Skeletal muscle cell (primary cell): ENCODE data around the gene FAM9C.
"Not testable (repeated sequence)": the region's sequence is repeated elsewhere in the genome, so short reads cannot be mapped to it uniquely, and the experiment has no call there.

ENCODE experiments used
- DNase-seq: peaks from one replicate; pipeline ENCODE4 v3.0.0-alpha.2; 2010; ENCODE audit warnings: low read depth
- H3K4me3 ChIP-seq: 2 replicates; pipeline ENCODE4 v1.5.1; 2011; ENCODE audit warnings: low read depth, mild to moderate bottlenecking, control low read depth, low read length, moderate library complexity

The FAM9C gene

DNA sequence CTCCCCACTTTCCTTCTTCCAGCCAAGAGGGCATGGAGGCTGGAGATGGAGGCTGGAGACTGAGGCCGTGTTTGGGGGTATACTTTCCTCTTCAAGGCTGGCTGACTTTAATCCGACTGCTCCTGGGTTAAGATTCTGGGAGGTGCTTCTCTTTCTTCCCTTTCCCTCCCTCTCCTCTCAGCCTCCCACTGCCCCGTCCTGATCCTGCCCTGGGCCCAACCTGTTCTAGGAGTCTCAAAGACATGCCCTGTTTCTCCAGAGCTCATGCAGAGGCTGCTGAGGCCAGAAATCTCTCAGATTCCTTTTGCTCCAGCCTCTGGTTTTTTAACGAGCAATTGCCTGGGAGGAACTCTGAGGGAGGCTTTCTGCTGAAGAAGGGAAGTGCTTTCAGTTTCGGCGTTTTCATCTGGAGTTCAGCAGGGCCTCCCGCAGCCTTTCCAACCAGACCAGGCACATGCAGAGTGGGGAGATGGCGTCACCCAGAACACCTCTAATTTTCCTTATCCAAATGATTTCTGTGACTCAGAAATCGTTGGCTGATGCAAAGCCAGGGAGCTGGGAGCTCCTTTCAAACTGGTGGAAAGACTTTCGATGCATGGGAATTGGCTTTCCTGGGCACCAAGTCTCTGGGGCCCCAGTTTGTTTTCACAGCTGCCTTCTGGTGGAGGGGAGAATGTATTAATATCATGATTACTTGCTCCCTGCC is 34.5 kb upstream of the FAM9C start:
- DNase-seq: peak; percentile 78
- H3K4me3 ChIP-seq: peak overlapping the region; percentile 3

DNA sequence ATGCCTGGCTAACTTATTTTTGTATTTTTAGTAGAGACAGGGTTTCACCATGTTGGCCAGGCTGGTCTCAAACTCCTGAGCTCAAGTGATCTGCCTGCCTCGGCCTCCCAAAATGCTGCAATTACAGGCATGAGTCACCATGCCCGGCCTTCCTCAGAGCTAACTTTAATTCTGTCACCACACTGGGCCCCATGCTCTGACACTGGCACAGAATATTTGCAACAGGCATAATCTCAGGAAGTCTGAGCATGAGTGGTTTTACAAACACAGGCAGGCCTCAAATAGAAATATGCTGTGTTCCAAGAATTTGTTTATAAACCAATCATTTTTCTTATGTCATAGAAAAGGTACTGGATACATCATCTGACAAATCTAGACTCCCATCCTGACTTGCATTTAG is 32.7 kb upstream of the FAM9C start:
- no peak for DNase-seq
- no peak overlapping the region for H3K4me3 ChIP-seq

DNA sequence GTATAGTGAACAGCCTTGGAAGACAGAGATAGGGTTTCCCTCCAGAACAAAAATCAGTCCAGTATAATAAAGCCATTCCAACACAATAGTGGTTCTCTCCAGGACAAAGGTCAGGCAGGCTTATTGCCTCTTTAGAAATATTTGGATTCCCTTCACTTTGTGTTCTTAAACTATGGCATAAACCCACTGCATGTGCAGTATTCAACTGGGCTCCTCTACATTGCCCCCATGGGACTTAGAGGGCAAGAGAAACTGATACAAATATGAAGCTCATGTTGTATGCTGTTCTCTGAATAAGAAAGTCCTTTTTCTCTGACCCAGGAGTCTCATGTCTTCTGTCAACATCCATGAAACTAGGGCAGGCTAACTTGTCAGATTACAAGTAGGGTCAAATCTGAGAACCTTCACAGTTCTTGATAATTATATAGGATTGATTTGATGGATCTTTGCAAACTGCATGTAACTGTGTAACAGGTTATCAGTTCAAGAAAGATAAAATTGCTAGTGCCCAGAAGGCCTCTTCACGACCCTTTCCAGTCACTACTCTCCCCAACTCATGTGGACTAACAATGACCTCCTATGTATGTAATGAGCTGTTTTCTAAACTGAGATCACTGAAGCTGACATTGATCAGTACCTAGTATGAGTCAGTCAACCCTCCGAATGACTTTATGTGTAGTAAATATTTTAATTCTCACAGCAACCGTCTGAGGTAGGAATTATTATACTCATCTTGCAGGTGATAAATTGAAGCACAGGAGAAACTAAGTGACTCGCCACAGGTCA is 31.9 kb upstream of the FAM9C start:
- no peak overlapping the region for H3K4me3 ChIP-seq
- DNase-seq: no peak

- no peak overlapping the region for H3K4me3 ChIP-seq
- DNase-seq: no peak
Observed at GRCh38 chrX:13074297-13075262, 30.2 kb upstream of the FAM9C start.

- DNase-seq: no peak
- H3K4me3 ChIP-seq: no peak overlapping the region
Observed at GRCh38 chrX:13069771-13070416, 25.5 kb upstream of the FAM9C start.

DNA sequence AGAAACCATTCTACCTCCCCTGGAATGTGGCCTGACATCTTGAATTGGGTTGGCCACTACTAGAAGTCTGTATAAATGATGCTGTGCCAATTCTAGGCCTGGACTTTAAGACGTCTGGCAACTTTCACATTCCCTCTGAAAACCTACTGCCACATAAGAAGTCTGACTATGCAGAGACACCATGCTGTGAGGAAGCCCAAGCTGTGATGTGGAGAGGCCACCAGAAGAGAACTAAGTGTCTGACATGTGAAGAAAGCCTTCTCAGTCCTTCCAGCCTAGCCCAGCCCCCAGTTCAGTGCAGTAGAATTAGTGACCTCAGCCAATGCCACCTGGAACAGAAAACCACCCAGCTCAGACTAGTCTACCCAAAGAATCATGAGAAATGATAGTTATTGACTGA is 24.2 kb upstream of the FAM9C start:
- DNase-seq: no peak
- no peak overlapping the region for H3K4me3 ChIP-seq

DNA sequence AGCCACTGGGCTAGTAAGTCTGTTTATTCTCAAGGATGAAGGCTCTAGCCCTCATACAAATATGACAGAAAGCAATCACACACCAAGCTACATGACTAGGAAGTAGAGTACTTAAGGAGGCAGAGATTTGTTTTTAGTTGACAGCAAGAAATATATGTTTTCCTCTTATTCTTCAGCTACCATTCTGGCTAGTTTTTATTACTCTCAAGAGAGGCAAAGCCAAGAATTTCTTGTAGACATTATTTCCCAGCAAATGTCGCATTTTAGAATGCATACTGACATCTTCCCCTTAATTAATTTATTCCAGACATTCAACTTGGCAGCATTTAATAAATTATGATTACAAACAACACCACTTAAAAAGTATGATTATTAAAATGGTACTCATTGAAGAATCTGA is 23.4 kb upstream of the FAM9C start:
- H3K4me3 ChIP-seq: no peak overlapping the region
- no peak for DNase-seq

DNA sequence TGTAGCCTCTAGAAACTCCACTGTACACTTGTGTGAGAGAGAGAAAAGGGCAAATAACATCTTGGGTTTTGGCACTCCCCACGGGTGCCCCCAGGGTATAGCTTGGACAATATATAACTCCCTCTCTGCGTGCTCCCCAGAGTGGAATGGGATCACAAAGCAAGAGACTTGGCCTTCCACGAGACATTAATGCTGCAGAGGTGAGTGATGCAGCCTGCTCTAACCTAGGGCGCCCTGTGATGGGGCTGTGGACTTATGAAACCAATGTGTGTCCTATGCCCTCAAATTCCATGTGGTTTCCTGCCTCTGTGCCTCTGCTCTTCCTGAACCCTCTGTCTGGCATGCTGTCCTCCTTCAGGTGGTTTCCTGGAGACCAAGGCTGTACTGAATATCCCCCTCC is 22.0 kb upstream of the FAM9C start:
- DNase-seq: no peak

DNA sequence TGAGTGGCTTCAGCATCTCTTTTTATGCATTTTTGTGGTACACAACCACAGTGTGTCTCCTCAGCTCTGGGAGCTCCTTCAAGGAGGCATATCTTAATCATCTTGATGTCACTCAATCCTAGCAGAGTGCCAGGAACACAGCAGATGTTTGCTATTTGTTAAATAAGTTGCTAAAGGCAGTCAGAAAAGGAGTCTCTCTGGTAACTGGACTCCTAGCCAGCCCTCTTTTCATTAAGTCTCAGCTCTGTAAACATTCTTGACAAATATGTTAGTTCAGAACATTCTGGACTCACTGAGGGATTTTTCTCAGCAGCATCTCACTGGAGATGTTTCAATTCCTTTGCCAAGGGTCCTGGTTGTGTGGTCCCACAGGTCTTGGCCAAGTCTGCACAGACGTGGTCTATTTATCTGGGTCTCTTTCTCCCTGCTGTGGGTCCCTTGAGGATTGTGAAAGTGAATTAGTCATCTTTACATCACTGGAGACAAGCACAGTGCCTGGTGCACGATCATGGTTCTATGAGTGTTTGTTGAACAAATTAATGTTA is 20.3 kb upstream of the FAM9C start:
- DNase-seq: peak; percentile 87

More for the DNA sequence above, 22.0 kb upstream of the FAM9C start:
- no peak overlapping the region for H3K4me3 ChIP-seq

DNA sequence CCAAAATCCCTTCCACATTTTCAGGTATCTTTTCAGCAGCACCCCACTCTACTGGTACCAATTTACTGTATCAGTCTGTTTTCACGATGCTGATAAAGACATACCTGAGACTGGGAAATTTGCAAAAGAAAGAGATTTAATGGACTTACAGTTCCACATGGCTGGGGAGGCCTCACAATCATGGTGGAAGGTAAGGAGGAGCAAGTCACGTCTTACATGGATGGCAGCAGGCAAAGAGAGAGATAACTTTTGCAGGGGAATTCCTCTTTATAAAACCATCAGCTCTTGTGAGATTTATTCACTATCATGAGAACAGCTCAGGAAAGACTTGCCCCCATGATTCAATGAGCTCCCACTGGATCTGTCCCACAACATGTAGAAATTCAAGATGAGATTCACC is 18.7 kb upstream of the FAM9C start:
- not testable (repeated sequence) for H3K4me3 ChIP-seq, DNase-seq

More for the DNA sequence above, 20.3 kb upstream of the FAM9C start:
- H3K4me3 ChIP-seq: no peak overlapping the region

- H3K4me3 ChIP-seq, DNase-seq: not testable (repeated sequence)
Observed at GRCh38 chrX:13062331-13062730, 17.9 kb upstream of the FAM9C start.

- H3K4me3 ChIP-seq, DNase-seq: not testable (repeated sequence)
Observed at GRCh38 chrX:13061215-13061708, 16.8 kb upstream of the FAM9C start.

DNA sequence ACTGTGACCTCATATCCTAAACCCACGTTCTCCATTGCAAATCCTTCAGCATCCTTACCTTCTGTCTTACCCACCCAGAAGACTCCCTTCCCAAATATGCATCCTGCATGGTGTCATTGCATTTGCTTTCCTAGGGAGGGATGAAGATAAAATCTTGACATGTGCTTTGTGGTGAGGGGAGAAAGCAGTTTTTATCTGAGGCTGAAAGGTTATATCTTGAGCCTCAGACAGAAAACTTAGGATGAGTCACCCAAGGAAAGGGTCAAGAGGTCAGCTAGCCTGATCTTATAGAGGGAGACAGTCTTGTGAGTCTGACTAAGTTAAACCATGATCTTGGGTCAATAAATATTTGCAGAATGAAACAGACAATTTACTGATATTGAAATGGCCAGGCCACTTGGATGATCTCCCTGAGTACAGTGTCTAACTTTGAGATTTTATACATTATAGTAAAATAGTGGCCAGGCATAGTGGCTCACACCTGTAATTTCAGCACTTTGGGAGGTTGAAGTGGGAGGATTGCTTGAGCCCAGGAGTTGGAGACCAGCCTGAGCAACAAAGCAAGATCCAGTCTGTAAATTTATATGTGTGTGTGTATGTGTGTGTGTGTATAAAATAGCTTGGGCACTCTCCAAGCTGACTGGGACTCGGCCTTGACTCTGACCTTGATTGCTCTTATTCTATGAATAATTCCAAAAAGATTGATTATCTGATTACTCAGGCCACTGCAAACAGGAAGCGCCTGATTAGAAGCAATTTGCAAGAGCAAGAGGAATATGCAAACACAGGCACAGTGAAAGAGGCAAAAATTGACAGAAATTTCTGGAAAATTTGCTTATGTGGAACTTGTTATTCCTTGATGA is 15.4 kb upstream of the FAM9C start:
- no peak for DNase-seq
- H3K4me3 ChIP-seq: no peak overlapping the region

- H3K4me3 ChIP-seq: no peak overlapping the region
- DNase-seq: no peak
Observed at GRCh38 chrX:13055486-13055885, 11.1 kb upstream of the FAM9C start.

GRCh38 chrX:13053171-13053570 is 8.8 kb upstream of the FAM9C start:
- no peak for DNase-seq
- H3K4me3 ChIP-seq: no peak overlapping the region

DNA sequence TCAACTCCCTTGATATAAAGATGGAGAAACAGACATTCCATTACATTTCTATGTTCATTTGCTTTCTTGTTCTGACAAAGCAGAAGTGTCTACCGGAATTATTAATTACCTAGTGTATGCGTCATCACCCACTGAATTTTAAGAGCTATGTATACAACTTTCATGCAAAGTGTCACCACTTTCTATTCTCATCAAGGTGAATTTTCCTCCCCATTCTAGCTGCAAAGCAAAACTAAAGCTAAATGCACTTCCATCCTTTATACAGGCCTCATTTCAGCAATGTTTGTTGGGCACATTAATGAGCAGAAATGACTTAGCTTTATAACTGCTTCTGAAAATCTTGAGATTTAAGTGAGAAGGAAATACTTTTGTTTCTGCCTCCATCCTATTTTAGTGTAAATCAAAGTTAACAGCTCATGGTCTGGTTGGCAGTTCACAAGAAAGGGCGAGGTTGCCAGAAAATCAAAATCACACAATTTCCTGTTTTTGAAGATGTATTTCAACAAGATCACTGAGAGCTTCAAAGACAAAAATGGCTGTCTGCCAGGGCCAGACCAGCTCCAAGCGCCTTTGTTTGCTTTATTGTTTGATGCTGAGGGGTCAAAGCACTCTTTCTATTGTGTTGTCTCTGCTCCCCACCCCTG is 7.2 kb upstream of the FAM9C start:
- H3K4me3 ChIP-seq: no peak overlapping the region
- DNase-seq: no peak

DNA sequence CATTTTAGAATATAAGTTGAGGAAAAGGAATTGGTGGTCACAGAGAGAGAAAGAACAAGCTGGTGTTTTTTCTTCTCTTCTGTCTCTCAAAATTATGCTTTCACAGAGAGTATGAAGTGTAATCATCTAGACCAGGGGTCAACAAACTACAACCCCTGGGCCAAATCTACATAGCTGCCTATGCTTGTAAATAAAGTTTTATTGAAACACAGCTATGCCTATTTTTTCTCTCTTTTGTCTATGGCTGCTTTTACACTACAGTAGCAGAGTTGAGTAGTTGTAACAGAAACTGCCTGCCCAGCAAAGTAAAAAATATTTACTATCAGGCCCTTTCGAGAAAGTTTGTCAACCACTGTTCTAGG is 6.7 kb upstream of the FAM9C start:
- DNase-seq: no peak
- H3K4me3 ChIP-seq: no peak overlapping the region

GRCh38 chrX:13050151-13050550 is 5.7 kb upstream of the FAM9C start:
- H3K4me3 ChIP-seq: no peak overlapping the region
- DNase-seq: no peak
